ENCODE data around the gene BRD3OS.
A peak's percentile ranks its signal among the peaks of the same experiment; 100 is the strongest.

Gene BRD3OS

DNA sequence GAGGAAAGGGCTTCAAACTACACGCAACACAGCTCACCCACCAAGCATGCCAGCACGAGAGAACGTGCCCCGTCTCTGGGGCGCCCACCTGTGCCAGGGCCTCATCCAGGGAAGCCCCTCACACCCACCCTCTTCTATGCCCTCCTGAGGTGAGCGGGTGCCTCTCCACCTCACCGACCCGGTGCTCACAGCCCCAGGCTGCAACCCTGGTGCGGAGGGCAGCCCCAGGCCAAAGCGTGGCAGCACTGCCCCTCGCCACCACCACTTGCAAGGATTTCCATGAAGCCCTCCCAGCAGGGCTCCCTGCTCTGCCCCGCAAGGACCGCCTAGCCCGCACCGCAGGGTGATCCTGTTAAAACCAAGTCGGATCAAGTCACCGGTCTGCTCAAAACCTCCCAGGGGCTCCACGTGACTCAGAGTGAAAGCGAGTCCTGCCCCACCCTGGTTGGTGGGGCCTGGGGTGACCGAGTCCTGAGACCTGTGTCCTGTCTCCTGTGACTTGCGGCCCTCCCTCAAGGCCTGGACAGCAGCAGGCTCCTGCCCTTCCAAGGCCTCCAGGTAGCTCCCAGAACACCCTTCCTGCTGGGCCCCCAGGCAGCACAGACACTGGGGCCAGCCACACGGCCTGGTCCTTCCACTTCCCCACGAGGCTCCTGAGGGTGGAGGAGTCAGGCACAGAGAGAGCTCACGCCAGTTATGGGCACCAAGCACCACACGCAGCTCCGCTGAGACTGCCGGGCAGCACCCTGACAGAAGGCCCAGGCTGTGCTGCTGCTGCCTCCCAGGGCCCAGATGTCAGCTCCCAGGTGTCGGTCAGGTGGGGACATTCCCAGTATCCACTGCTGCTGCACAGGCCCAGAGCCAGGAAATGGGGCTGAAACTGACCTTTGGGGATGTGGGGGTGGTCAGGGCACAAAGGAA, 29.9 kb downstream of the BRD3OS start:
- H3K36me3 Mint-ChIP-seq (ENCODE audit: low read depth), result peaks cover 29% of the 10 kb centered on the region
- H3K27me3 Mint-ChIP-seq, result no peaks in the 10 kb centered on the region
- no peak for DNase-seq
- H3K27ac Mint-ChIP-seq, result peak overlapping the region; percentile 61
- no peaks in the 10 kb centered on the region for H3K9me3 Mint-ChIP-seq
- H3K4me3 Mint-ChIP-seq, result no peak overlapping the region
- peaks cover 25% of the 10 kb centered on the region for H3K4me1 Mint-ChIP-seq (ENCODE audit: low read depth)

GRCh38 chr9:134055981-134056461, 30.7 kb downstream of the BRD3OS start:
- H3K4me3 Mint-ChIP-seq, result no peak overlapping the region
- DNase-seq, result no peak
- H3K27ac Mint-ChIP-seq, result peak overlapping the region; percentile 61
- H3K9me3 Mint-ChIP-seq, result no peaks in the 10 kb centered on the region
- H3K36me3 Mint-ChIP-seq (ENCODE audit: low read depth), result peaks cover 22% of the 10 kb centered on the region
- peaks cover 34% of the 10 kb centered on the region for H3K4me1 Mint-ChIP-seq (ENCODE audit: low read depth)
- no peaks in the 10 kb centered on the region for H3K27me3 Mint-ChIP-seq

DNA sequence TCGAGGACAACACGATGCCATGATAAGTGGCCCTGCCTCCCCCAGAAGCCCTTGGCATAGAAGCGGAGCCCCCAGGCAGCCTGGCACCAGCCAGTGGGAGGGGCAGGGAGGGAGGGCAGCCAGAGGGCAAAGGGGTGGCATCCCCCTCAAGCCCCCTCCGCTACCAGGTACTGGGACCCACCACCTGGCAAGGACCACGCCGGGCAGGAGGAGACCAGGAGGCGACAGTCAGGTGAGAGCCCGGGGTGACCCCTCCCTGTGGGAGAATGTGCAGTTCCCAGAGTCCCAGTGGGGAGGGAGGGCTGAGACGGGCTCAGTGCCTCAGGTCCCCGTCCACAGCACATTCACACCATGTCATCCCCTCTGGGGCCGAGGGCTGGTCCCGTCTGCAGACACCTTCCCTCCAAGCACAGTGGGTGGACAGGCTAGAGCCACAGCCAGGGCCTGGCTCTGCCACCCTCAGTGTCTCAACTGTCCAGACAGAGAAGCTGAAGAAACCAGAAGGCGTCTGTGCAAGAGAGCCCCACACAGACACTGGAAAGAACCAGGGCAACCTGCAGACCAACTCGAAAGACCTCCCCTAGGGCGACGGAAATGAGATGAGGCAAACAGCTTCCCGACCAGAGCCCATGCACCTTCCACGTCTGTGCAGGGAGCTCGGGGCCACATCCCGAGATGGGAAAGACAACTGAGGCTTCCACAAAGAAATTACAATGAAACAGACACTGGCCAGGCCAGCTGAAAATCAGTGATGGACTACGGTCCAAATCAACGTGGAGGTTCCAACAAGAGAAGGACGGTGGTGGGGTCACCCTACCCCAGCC, 31.4 kb downstream of the BRD3OS start:
- Mint-ChIP-seq H3K4me1 (ENCODE audit: low read depth) (peaks cover 40% of the 10 kb centered on the region), H3K9me3 (no peaks in the 10 kb centered on the region), H3K27ac (peak overlapping the region; percentile 4), H3K4me3 (no peak overlapping the region), H3K36me3 (ENCODE audit: low read depth) (peaks cover 15% of the 10 kb centered on the region), H3K27me3 (no peaks in the 10 kb centered on the region)
- no peak for DNase-seq

GRCh38 chr9:134057307-134057657, 32.0 kb downstream of the BRD3OS start:
- Mint-ChIP-seq H3K27me3 (no peaks in the 10 kb centered on the region), H3K27ac (peak overlapping the region; percentile 4), H3K36me3 (ENCODE audit: low read depth) (peaks cover 10% of the 10 kb centered on the region), H3K4me3 (no peak overlapping the region), H3K9me3 (no peaks in the 10 kb centered on the region), H3K4me1 (ENCODE audit: low read depth) (peaks cover 42% of the 10 kb centered on the region)
- DNase-seq, result no peak

DNA sequence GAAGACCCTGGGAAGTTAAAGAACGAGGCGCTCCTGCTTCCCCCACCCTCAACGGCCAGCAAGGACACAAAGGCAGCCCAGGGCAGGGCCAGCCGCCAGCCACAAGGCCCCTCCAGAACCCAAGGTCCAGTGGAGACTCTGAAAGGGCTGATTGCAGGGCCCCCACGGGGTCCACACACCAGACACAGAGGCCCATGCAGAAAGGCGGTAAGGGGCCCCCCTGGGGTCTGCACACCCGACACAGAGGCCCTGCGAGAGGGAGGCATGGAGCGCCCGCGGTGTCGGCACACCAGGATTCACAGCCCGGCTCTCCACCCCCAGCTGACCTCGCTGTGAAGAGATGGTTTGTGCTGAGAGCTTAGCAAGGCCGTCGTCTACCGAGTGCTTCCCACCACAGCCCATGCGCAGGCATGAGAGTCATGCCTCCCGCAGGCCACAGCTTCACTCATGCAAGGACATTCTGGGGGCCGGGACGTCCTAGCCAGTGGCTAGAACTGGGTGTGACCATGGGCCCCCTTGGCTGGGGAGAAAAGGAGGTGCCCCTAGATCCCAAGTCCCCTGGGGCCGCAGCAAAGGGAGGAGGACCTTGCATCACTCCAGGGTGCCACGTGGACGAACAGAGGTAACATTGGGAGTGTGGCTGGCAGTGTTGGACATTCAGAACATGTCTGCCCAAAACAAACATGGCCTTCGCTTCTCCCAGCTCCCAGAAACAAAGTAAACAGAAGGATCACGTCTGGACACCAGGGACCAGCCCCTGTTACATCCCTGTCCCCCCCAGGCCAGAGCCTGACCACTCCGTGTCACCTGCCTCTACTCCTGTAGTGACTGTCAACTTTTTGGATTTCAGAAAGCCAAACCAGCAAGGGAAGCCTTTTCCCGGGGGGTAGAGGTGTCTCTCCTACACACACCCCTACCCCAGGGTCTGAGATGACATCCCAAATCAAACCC, 32.7 kb downstream of the BRD3OS start:
- Mint-ChIP-seq H3K27ac (no peak overlapping the region), H3K4me3 (no peak overlapping the region), H3K9me3 (no peaks in the 10 kb centered on the region), H3K27me3 (no peaks in the 10 kb centered on the region), H3K36me3 (ENCODE audit: low read depth) (peaks cover 2% of the 10 kb centered on the region), H3K4me1 (ENCODE audit: low read depth) (peaks cover 49% of the 10 kb centered on the region)
- DNase-seq, result no peak

GRCh38 chr9:134058716-134059115, 33.4 kb downstream of the BRD3OS start:
- Mint-ChIP-seq H3K27me3 (no peaks in the 10 kb centered on the region), H3K4me3 (no peak overlapping the region), H3K4me1 (ENCODE audit: low read depth) (peaks cover 54% of the 10 kb centered on the region), H3K27ac (no peak overlapping the region), H3K36me3 (ENCODE audit: low read depth) (peaks cover 2% of the 10 kb centered on the region), H3K9me3 (no peaks in the 10 kb centered on the region)
- no peak for DNase-seq

- no peak overlapping the region for H3K4me3 Mint-ChIP-seq
These were observed 33.9 kb downstream of the BRD3OS start for GRCh38 chr9:134059188-134059641.

DNA sequence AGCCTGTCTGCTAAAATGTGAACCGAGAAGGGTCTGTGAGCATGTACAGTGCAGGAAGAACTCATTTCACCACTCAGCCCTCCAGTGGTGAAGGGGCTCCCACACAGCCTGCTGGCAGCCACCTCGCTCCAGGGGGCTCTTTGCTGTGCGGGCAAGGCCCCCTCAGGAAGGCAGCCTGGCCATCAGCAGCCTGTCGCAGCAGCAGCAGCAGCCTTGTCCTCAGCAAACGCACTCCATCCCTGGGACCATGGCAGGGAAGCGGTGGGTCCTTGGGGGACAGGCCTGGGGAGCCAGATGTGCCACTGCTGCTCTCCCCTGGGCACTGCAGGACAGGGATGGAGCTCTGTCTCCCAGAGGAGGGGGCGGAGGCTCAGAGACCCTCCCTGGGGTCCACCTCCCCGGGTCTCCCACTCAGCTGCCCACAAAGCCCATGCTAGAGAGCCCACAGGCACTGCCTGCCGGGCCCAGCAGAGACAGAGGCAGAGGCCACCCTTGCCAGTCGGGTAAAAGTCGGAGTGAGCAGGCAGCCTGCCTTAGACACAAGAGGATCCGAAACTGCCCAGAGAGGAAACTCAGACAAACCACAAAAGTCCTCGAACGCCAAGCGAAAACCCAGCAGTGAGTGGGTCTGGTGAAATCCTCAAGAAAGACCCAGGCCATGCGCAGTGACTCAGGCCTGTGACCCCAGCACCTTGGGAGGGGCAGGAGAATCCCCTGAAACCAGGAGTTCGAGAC, 34.5 kb downstream of the BRD3OS start:
- peaks cover 59% of the 10 kb centered on the region for H3K4me1 Mint-ChIP-seq (ENCODE audit: low read depth)
- H3K4me3 Mint-ChIP-seq, result no peak overlapping the region
- H3K27ac Mint-ChIP-seq, result no peak overlapping the region

More at GRCh38 chr9:134059188-134059641, 33.9 kb downstream of the BRD3OS start:
- Mint-ChIP-seq H3K27ac (no peak overlapping the region), H3K9me3 (no peaks in the 10 kb centered on the region), H3K27me3 (no peaks in the 10 kb centered on the region), H3K36me3 (ENCODE audit: low read depth) (peaks cover 2% of the 10 kb centered on the region), H3K4me1 (ENCODE audit: low read depth) (peaks cover 54% of the 10 kb centered on the region)
- DNase-seq, result no peak

GRCh38 chr9:134060546-134060945, 35.3 kb downstream of the BRD3OS start:
- no peak overlapping the region for H3K4me3 Mint-ChIP-seq
- H3K9me3 Mint-ChIP-seq, result no peaks in the 10 kb centered on the region
- H3K4me1 Mint-ChIP-seq (ENCODE audit: low read depth), result peaks cover 63% of the 10 kb centered on the region
- no peaks in the 10 kb centered on the region for H3K27me3 Mint-ChIP-seq
- H3K36me3 Mint-ChIP-seq (ENCODE audit: low read depth), result peaks cover 3% of the 10 kb centered on the region
- H3K27ac Mint-ChIP-seq, result peak overlapping the region; percentile 22
- no peak for DNase-seq

More for the DNA sequence above, 34.5 kb downstream of the BRD3OS start:
- DNase-seq, result peak; percentile 33
- no peaks in the 10 kb centered on the region for H3K9me3 Mint-ChIP-seq
- no peaks in the 10 kb centered on the region for H3K27me3 Mint-ChIP-seq
- H3K36me3 Mint-ChIP-seq (ENCODE audit: low read depth), result peaks cover 2% of the 10 kb centered on the region

DNA sequence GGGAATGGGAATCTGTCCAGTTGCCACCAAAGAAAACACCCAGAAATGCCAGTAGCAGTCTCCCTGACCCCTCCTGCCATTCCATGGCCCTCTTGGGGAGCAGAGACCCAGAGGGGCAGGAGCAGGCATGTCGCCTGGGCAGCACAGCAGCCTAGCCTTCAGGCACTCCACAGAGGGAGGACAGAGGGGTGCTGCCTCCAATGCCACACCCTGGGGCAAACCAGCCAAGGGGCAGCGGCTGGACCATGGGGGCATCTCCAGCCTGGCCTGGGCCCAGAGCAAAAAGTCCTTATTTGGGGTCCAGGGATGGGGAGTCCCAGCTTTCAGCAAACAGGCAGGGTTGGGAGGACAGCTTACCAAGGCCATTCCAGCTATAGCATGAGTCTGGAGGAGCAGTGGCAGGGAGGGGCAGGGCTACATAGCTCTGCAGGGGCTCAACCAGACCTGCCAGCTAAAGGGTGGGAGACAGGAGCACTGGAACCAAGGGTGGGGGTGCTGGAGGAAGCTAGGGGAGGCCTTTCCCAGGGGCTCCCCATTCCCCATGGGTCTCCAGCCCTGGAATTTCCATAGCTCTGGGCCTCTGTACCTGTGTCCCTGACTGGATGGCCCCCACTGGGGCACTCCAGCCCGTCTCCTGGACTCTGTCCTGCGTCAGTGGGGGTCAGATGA, 35.9 kb downstream of the BRD3OS start:
- Mint-ChIP-seq H3K4me3 (no peak overlapping the region), H3K9me3 (no peaks in the 10 kb centered on the region), H3K4me1 (ENCODE audit: low read depth) (peaks cover 67% of the 10 kb centered on the region), H3K27me3 (no peaks in the 10 kb centered on the region), H3K27ac (no peak overlapping the region), H3K36me3 (ENCODE audit: low read depth) (peaks cover 8% of the 10 kb centered on the region)
- no peak for DNase-seq

- DNase-seq, result no peak
- H3K27me3 Mint-ChIP-seq, result no peaks in the 10 kb centered on the region
- H3K36me3 Mint-ChIP-seq (ENCODE audit: low read depth), result peaks cover 13% of the 10 kb centered on the region
- H3K27ac Mint-ChIP-seq, result no peak overlapping the region
- no peak overlapping the region for H3K4me3 Mint-ChIP-seq
- peaks cover 69% of the 10 kb centered on the region for H3K4me1 Mint-ChIP-seq (ENCODE audit: low read depth)
- no peaks in the 10 kb centered on the region for H3K9me3 Mint-ChIP-seq
These were observed 36.5 kb downstream of the BRD3OS start for GRCh38 chr9:134061688-134062371.

GRCh38 chr9:134062461-134063087, 37.3 kb downstream of the BRD3OS start:
- DNase-seq, result no peak
- Mint-ChIP-seq H3K27ac (no peak overlapping the region), H3K36me3 (ENCODE audit: low read depth) (peaks cover 12% of the 10 kb centered on the region), H3K4me3 (no peak overlapping the region), H3K9me3 (no peaks in the 10 kb centered on the region), H3K4me1 (ENCODE audit: low read depth) (peaks cover 62% of the 10 kb centered on the region), H3K27me3 (no peaks in the 10 kb centered on the region)
